Measurements from ENCODE around the gene PLVAP. TPM values are rescaled to one million over a fixed set of nuclear protein-coding genes. Genes with fewer than 3 reads are reported as not detected.

Gene PLVAP
- total RNA-seq, 1 experiment from 2014 or later, result not detected

- CTCF ChIA-PET, result no interaction called here
- POLR2A ChIA-PET, result no interaction called here
- no peak for TF ChIP-seq CTCF (IDR thresholded peaks at IDR 0.05; ENCODE audit: insufficient read depth in 1 of 2, low read depth in 1 of 2, low read length in 1 of 2, severe bottlenecking in 1 of 2, unreplicated experiment in 1 of 2)
Measured at GRCh38 chr19:17393914-17394313, 16.8 kb upstream of the PLVAP start, which contains the start of gene CCDC194. Gene CCDC194, minus strand, starts transcription at chr19:17394196. Its CDS starts 38 bp downstream, at chr19:17394158.

GRCh38 chr19:17393002-17393401 is 15.9 kb upstream of the PLVAP start:
- CTCF ChIA-PET, result no interaction called here
- Mint-ChIP-seq H3K4me3 (ENCODE audit: unreplicated experiment) (no peak overlapping the region), H3K9me3 (ENCODE audit: unreplicated experiment) (no peaks in the 10 kb centered on the region), H3K27ac (ENCODE audit: unreplicated experiment) (no peak overlapping the region), H3K27me3 (ENCODE audit: insufficient read depth, unreplicated experiment) (peaks cover 3% of the 10 kb centered on the region), H3K4me1 (ENCODE audit: low read depth, unreplicated experiment) (peaks cover 6% of the 10 kb centered on the region), H3K36me3 (ENCODE audit: insufficient read depth, unreplicated experiment) (peaks cover 6% of the 10 kb centered on the region)
- Histone ChIP-seq H3K4me3 (ENCODE audit: low read depth, low read length) (no peak overlapping the region), H3K27me3 (replicated peaks; ENCODE audit: control insufficient read depth, insufficient read depth, low read length) (no peaks in the 10 kb centered on the region), H3K9me3 (peaks cover 14% of the 10 kb centered on the region), H3K36me3 (ENCODE audit: control insufficient read depth, insufficient read depth, low read length) (no peaks in the 10 kb centered on the region), H3K4me1 (0 out of 2 replicates have a peak, but pooled peaks cover 5% of the 10 kb centered on the region)
- TF ChIP-seq CTCF (IDR thresholded peaks at IDR 0.05; ENCODE audit: insufficient read depth in 1 of 2, low read depth in 1 of 2, low read length in 1 of 2, severe bottlenecking in 1 of 2, unreplicated experiment in 1 of 2), result no peak
- BruUV-seq (replicated peaks), result no TSS peak
- no peak for DNase-seq
- intact Hi-C loops (cut with micrococcal nuclease; ENCODE audit: unreplicated experiment), result no loop called here
- POLR2A ChIA-PET, result no interaction called here

More at GRCh38 chr19:17393914-17394313, 16.8 kb upstream of the PLVAP start, which contains the start of gene CCDC194:
- no peak for DNase-seq
- H3K4me1 ChIP-seq, result 0 out of 2 replicates have a peak, but pooled peaks cover 5% of the 10 kb centered on the region
- peaks cover 6% of the 10 kb centered on the region for H3K36me3 Mint-ChIP-seq (ENCODE audit: insufficient read depth, unreplicated experiment)
- no peaks in the 10 kb centered on the region for H3K36me3 ChIP-seq (ENCODE audit: control insufficient read depth, insufficient read depth, low read length)
- no peak within 1 kb of the TSS for H3K4me3 Mint-ChIP-seq (ENCODE audit: unreplicated experiment)
- H3K9me3 ChIP-seq, result peaks cover 12% of the 10 kb centered on the region
- peaks cover 6% of the 10 kb centered on the region for H3K4me1 Mint-ChIP-seq (ENCODE audit: low read depth, unreplicated experiment)
- no peak within 1 kb of the TSS for H3K27ac Mint-ChIP-seq (ENCODE audit: unreplicated experiment)
- intact Hi-C loops (cut with micrococcal nuclease; ENCODE audit: unreplicated experiment), result no loop called here
- no peaks in the 10 kb centered on the region for H3K9me3 Mint-ChIP-seq (ENCODE audit: unreplicated experiment)
- H3K4me3 ChIP-seq (ENCODE audit: low read depth, low read length), result no peak within 1 kb of the TSS
- BruUV-seq (replicated peaks), result no TSS peak
- no peaks in the 10 kb centered on the region for H3K27me3 ChIP-seq (replicated peaks; ENCODE audit: control insufficient read depth, insufficient read depth, low read length)
- no peaks in the 10 kb centered on the region for H3K27me3 Mint-ChIP-seq (ENCODE audit: insufficient read depth, unreplicated experiment)

- Mint-ChIP-seq H3K4me1 (ENCODE audit: low read depth, unreplicated experiment) (peaks cover 6% of the 10 kb centered on the region), H3K27ac (ENCODE audit: unreplicated experiment) (no peak overlapping the region), H3K27me3 (ENCODE audit: insufficient read depth, unreplicated experiment) (peaks cover 3% of the 10 kb centered on the region), H3K36me3 (ENCODE audit: insufficient read depth, unreplicated experiment) (peaks cover 6% of the 10 kb centered on the region), H3K9me3 (ENCODE audit: unreplicated experiment) (no peaks in the 10 kb centered on the region), H3K4me3 (ENCODE audit: unreplicated experiment) (peak overlapping the region; percentile 78)
- ChIA-PET CTCF (interaction anchor here (0.5 to 1.2 kb wide), 4 partner anchors 20 to 206 kb away, joined by 3 to 9 read pairs (median 4); no protein-coding TSS in a partner anchor), POLR2A (no interaction called here)
- TF ChIP-seq CTCF (IDR thresholded peaks at IDR 0.05; ENCODE audit: insufficient read depth in 1 of 2, low read depth in 1 of 2, low read length in 1 of 2, severe bottlenecking in 1 of 2, unreplicated experiment in 1 of 2), result no peak
- Histone ChIP-seq H3K4me3 (ENCODE audit: low read depth, low read length) (peak overlapping the region; percentile 48), H3K36me3 (ENCODE audit: control insufficient read depth, insufficient read depth, low read length) (no peaks in the 10 kb centered on the region), H3K9me3 (peaks cover 14% of the 10 kb centered on the region), H3K27me3 (replicated peaks; ENCODE audit: control insufficient read depth, insufficient read depth, low read length) (no peaks in the 10 kb centered on the region), H3K4me1 (0 out of 2 replicates have a peak, but pooled peaks cover 5% of the 10 kb centered on the region)
- DNase-seq, result no peak
- BruUV-seq (replicated peaks), result no TSS peak
- intact Hi-C loops (cut with micrococcal nuclease; ENCODE audit: unreplicated experiment), result loop anchor here (2.0 kb wide), 1 partner anchor 99 kb away; no protein-coding TSS in a partner anchor
Measured at GRCh38 chr19:17391371-17392151, 14.4 kb upstream of the PLVAP start.

Data from Caco-2 (cell line).